H1 (cell line): ENCODE data around the gene VPS13A.

Experiments
- ATF3 ChIP-seq: IDR thresholded peaks from 2 replicates; pipeline ENCODE4 v1.6.1; 2011; ENCODE audit warnings: low read depth, mild to moderate bottlenecking, low read length; ENCODE audit not compliant: insufficient read depth
- CTCF ChIP-seq, 3 experiments: IDR thresholded peaks; 1 replicate in 2 of 3; 2 replicates in 1 of 3; pipeline versions ENCODE4 v1.5.1 to v1.6.1; 2011; ENCODE audit warnings: low read length in 3 of 3, mild to moderate bottlenecking in 3 of 3, inconsistent platforms in 2 of 3, low read depth in 1 of 3, moderate library complexity in 1 of 3; ENCODE audit not compliant: insufficient read depth in 1 of 3; ENCODE audit errors: control extremely low read depth in 1 of 3
- EGR1 ChIP-seq: IDR thresholded peaks from 2 replicates; pipeline ENCODE4 v1.6.1; 2011; ENCODE audit warnings: low read depth, low read length, borderline replicate concordance
- EZH2 ChIP-seq: fragments of 200-600 bp; sonication (generic); IDR thresholded peaks from 2 replicates; pipeline ENCODE4 v1.7.1; 2012; ENCODE audit warnings: low read depth, mild to moderate bottlenecking, moderate library complexity, low read length, inconsistent platforms; ENCODE audit not compliant: severe bottlenecking
- JUN ChIP-seq: IDR thresholded peaks from 2 replicates; pipeline ENCODE4 v1.6.1; 2011; ENCODE audit warnings: low read depth, mild to moderate bottlenecking, improper control_type of control experiment, low read length
- SP1 ChIP-seq: IDR thresholded peaks from 2 replicates; pipeline ENCODE4 v1.6.1; 2011; ENCODE audit warnings: low read depth, low read length

- no peak for TF ChIP-seq EGR1
- TF ChIP-seq ATF3 = no peak
- TF ChIP-seq SP1 = no peak
- TF ChIP-seq CTCF (IDR thresholded peaks at IDR 0.05; ENCODE audit: control extremely low read depth in 1 of 3, insufficient read depth in 1 of 3, low read depth in 1 of 3, low read length in 3 of 3) = no peak
- no peak for TF ChIP-seq EZH2
- no peak for TF ChIP-seq JUN
These were observed 15.0 kb upstream of the VPS13A start for GRCh38 chr9:77162366-77162765.
